HepG2 (cell line): Measurements from ENCODE around the gene ZNF628. TPM values are rescaled to one million over a fixed set of nuclear protein-coding genes. Genes with fewer than 3 reads are reported as not detected.
A peak's percentile ranks its signal among the peaks of the same experiment; 100 is the strongest.

Experiments used
- ADNP ChIP-seq: sonication (generic); formaldehyde crosslinking; IDR thresholded peaks from 2 replicates; pipeline ENCODE4 v1.4.0; 2020; ENCODE audit warnings: missing genetic modification reagents
- ATF7-NPFF ChIP-seq: sonication (generic); formaldehyde crosslinking; IDR thresholded peaks from 2 replicates; pipeline ENCODE4 v1.8.1; 2023; ENCODE audit warnings: mild to moderate bottlenecking, low read depth, missing genetic modification reagents, moderate library complexity
- DR1 ChIP-seq: sonication (generic); formaldehyde crosslinking; IDR thresholded peaks from 2 replicates; pipeline ENCODE4 v1.8.0; 2021; ENCODE audit warnings: mild to moderate bottlenecking, missing genetic modification reagents, inconsistent platforms
- HMGXB4 ChIP-seq, 2 experiments: sonication (generic) in 1 of 2; formaldehyde crosslinking in 1 of 2; IDR thresholded peaks; 2 replicates each; pipeline versions ENCODE4 v1.4.0 to v1.6.1; 2018 to 2020; ENCODE audit warnings: missing genetic modification reagents in 2 of 2, borderline replicate concordance in 1 of 2, low read depth in 1 of 2, mild to moderate bottlenecking in 1 of 2, missing biosample characterization in 1 of 2
- HNF1B ChIP-seq: sonication (generic); formaldehyde crosslinking; IDR thresholded peaks from 2 replicates; pipeline ENCODE4 v1.5.1; 2020; ENCODE audit warnings: mild to moderate bottlenecking, moderate library complexity, missing genetic modification reagents
- HOXA7 ChIP-seq: sonication (generic); formaldehyde crosslinking; IDR thresholded peaks from 2 replicates; pipeline ENCODE4 v1.8.1; 2022; ENCODE audit warnings: mild to moderate bottlenecking, missing genetic modification reagents, moderate library complexity
- JDP2 ChIP-seq: sonication (generic); formaldehyde crosslinking; IDR thresholded peaks from 2 replicates; pipeline ENCODE4 v1.8.1; 2022; ENCODE audit warnings: missing genetic modification reagents, borderline replicate concordance
- MAFF ChIP-seq: IDR thresholded peaks from 2 replicates; pipeline ENCODE4 v1.6.1; 2011; ENCODE audit warnings: low read depth, low read length, improper control_type of control experiment
- NAIF1 ChIP-seq: sonication (generic); formaldehyde crosslinking; IDR thresholded peaks from 2 replicates; pipeline ENCODE4 v1.5.0; 2020; ENCODE audit warnings: mild to moderate bottlenecking, missing genetic modification reagents, borderline replicate concordance
- NCOA2 ChIP-seq: sonication (generic); formaldehyde crosslinking; IDR thresholded peaks from 2 replicates; pipeline ENCODE4 v1.8.0; 2022; ENCODE audit warnings: inconsistent platforms
- NFYC ChIP-seq: IDR thresholded peaks from 2 replicates; pipeline ENCODE4 v1.6.1; 2016; ENCODE audit warnings: missing genetic modification reagents, missing compliant biosample characterization
- NPAS2 ChIP-seq: sonication (generic); formaldehyde crosslinking; IDR thresholded peaks from 2 replicates; pipeline ENCODE4 v1.8.0; 2022; ENCODE audit warnings: mild to moderate bottlenecking, missing genetic modification reagents, borderline replicate concordance
- REXO4 ChIP-seq: sonication (generic); formaldehyde crosslinking; IDR thresholded peaks from 2 replicates; pipeline ENCODE4 v1.8.0; 2022; ENCODE audit warnings: missing genetic modification reagents, mild to moderate bottlenecking, borderline replicate concordance
- SSRP1 ChIP-seq: IDR thresholded peaks from 2 replicates; pipeline ENCODE4 v1.6.1; 2016; ENCODE audit warnings: control low read depth
- TOE1 ChIP-seq: sonication (generic); formaldehyde crosslinking; IDR thresholded peaks from 2 replicates; pipeline ENCODE4 v1.4.0; 2020; ENCODE audit warnings: mild to moderate bottlenecking, missing genetic modification reagents
- ZBTB33 ChIP-seq: sonication (generic); formaldehyde crosslinking; IDR thresholded peaks from 2 replicates; pipeline ENCODE4 v1.4.0; 2020; ENCODE audit warnings: missing genetic modification reagents
- ZFYVE20 ChIP-seq: sonication (generic); formaldehyde crosslinking; IDR thresholded peaks from 2 replicates; pipeline ENCODE4 v1.8.0; 2023; ENCODE audit warnings: low read depth, mild to moderate bottlenecking, moderate library complexity, missing genetic modification reagents, borderline replicate concordance
- ZMYM4 ChIP-seq: sonication (generic); formaldehyde crosslinking; IDR thresholded peaks from 2 replicates; pipeline ENCODE4 v1.8.1; 2023; ENCODE audit warnings: mild to moderate bottlenecking, missing genetic modification reagents
- ZNF205 ChIP-seq: IDR thresholded peaks from 2 replicates; pipeline ENCODE4 v1.6.1; 2018; ENCODE audit warnings: missing biosample characterization, missing genetic modification reagents
- ZNF33A ChIP-seq: sonication (generic); formaldehyde crosslinking; IDR thresholded peaks from 2 replicates; pipeline ENCODE4 v1.5.1; 2020; ENCODE audit warnings: missing genetic modification reagents, mild to moderate bottlenecking, moderate library complexity, borderline replicate concordance
- ZNF382 ChIP-seq: sonication (generic); formaldehyde crosslinking; IDR thresholded peaks from 2 replicates; pipeline ENCODE4 v1.5.0; 2020; ENCODE audit warnings: missing genetic modification reagents, mild to moderate bottlenecking, borderline replicate concordance
- ZNF451 ChIP-seq: sonication (generic); formaldehyde crosslinking; IDR thresholded peaks from 2 replicates; pipeline ENCODE4 v1.5.0; 2020; ENCODE audit warnings: mild to moderate bottlenecking, missing genetic modification reagents
- ZNF550 ChIP-seq: sonication (generic); formaldehyde crosslinking; IDR thresholded peaks from 2 replicates; pipeline ENCODE4 v1.4.0; 2020; ENCODE audit warnings: mild to moderate bottlenecking, missing genetic modification reagents, borderline replicate concordance
- ZNF816 ChIP-seq: sonication (generic); formaldehyde crosslinking; IDR thresholded peaks from 2 replicates; pipeline ENCODE4 v1.8.0; 2022; ENCODE audit warnings: missing genetic modification reagents, mild to moderate bottlenecking, borderline replicate concordance
- polyA plus RNA-seq, 8 experiments: library from polyadenylated mRNA; depleted of rRNA in 3 of 8; stranded (reverse) in 7 of 8; unstranded in 1 of 8; fragments of >200 nt; fragmentation: Illumina TruSeq in 4 of 8; extraction: Trizol in 4 of 8; gene quantifications; 2 replicates each; pipeline versions ENCODE4 v1.2.1 to v1.2.3, GENCODE V29; 2011 to 2016; ENCODE audit warnings: low read depth in 4 of 8, missing spikeins in 1 of 8, mixed read lengths in 1 of 8; ENCODE audit not compliant: insufficient read depth in 1 of 8
- total RNA-seq, 5 experiments: library from RNA; depleted of rRNA; stranded (reverse); fragments of >200 nt; fragmentation: Illumina TruSeq; extraction: Trizol; gene quantifications; 2 replicates each; pipeline ENCODE4 v1.2.3, GENCODE V29; 2016; ENCODE audit warnings: low read depth in 1 of 5

Gene ZNF628
- total and polyA plus RNA-seq, 2 of the 13 experiments (the other 11 are each of a cell fraction or from before 2014, with no cell fraction given): 0.54 to 1.2 TPM

GRCh38 chr19:55467236-55468053, 9.0 kb upstream of the ZNF628 start (continued):
- TF ChIP-seq NCOA2 (CRISPR knock-in tag): 0 out of 2 replicates have a peak, but pooled peaks have one; percentile 16
- TF ChIP-seq HNF1B (CRISPR knock-in tag): peak; percentile 45; the same call in 1 of the 2 replicates
- no peak for TF ChIP-seq NAIF1
- TF ChIP-seq JDP2: no peak
- no peak for TF ChIP-seq ZNF382 (CRISPR knock-in tag)
- no peak for TF ChIP-seq HOXA7
- no peak for TF ChIP-seq ZNF451
- TF ChIP-seq HMGXB4 (CRISPR knock-in tag; IDR thresholded peaks at IDR 0.05; ENCODE audit: borderline replicate concordance in 1 of 2, low read depth in 1 of 2): peak; percentile 37 to 64; a peak in 2 of 4 replicates
- no peak for TF ChIP-seq ZNF550 (CRISPR knock-in tag)
- TF ChIP-seq TOE1 (CRISPR knock-in tag): no peak
- TF ChIP-seq SSRP1: no peak
- TF ChIP-seq ADNP (CRISPR knock-in tag): no peak
- TF ChIP-seq ATF7-NPFF (CRISPR knock-in tag): no peak
- TF ChIP-seq DR1: no peak
- no peak for TF ChIP-seq ZNF816 (CRISPR knock-in tag)
- TF ChIP-seq ZBTB33 (CRISPR knock-in tag): peak; percentile 40; the same call in 1 of the 2 replicates
- TF ChIP-seq ZFYVE20: no peak
- TF ChIP-seq ZNF205 (CRISPR knock-in tag): no peak
- TF ChIP-seq MAFF: no peak
- TF ChIP-seq NPAS2 (CRISPR knock-in tag): no peak
- peak; percentile 25; the same call in 1 of the 2 replicates for TF ChIP-seq NFYC
- no peak for TF ChIP-seq REXO4
- no peak for TF ChIP-seq ZNF33A (CRISPR knock-in tag)
- no peak for TF ChIP-seq ZMYM4 (CRISPR knock-in tag)
